Activated CD4-positive, alpha-beta memory T cell treated with anti-CD3 and anti-CD28 coated beads for 36 hours (primary cell): ENCODE measurements around the gene CPT1B. TPM values are rescaled to one million over a fixed set of nuclear protein-coding genes. Genes with fewer than 3 reads are reported as not detected.

Experiments
- CTCF ChIA-PET: fragments of 350-600 bp; sonication (Branson Sonifier 250); formaldehyde crosslinking; loops from one replicate; lab custom pipeline; 2021; ENCODE audit warnings: antibody characterized with exemption, inconsistent platforms; lab: Charles Lee
- POLR2A ChIA-PET: fragments of 350-600 bp; sonication (Branson Sonifier 250); formaldehyde crosslinking; loops from one replicate; lab custom pipeline; 2021; ENCODE audit warnings: antibody characterized with exemption; lab: Charles Lee
- DNase-seq: peaks from one replicate; pipeline ENCODE4 v3.0.0-alpha.2; 2020
- H3K27ac Mint-ChIP-seq: one replicate; pipeline ENCODE4 v1.8.0; 2021; ENCODE audit warnings: mixed read lengths
- H3K27me3 Mint-ChIP-seq: one replicate; pipeline ENCODE4 v1.8.0; 2021; ENCODE audit warnings: mixed read lengths
- H3K36me3 Mint-ChIP-seq: one replicate; pipeline ENCODE4 v1.8.0; 2021; ENCODE audit warnings: mixed read lengths
- H3K4me1 Mint-ChIP-seq: one replicate; pipeline ENCODE4 v1.8.0; 2021; ENCODE audit warnings: low read depth, mixed read lengths
- H3K4me3 Mint-ChIP-seq: one replicate; pipeline ENCODE4 v1.8.0; 2021; ENCODE audit warnings: mild to moderate bottlenecking, mixed read lengths
- H3K9me3 Mint-ChIP-seq: one replicate; pipeline ENCODE4 v1.8.0; 2021; ENCODE audit warnings: mixed read lengths
- intact Hi-C: fragments of 100-400 bp; cut with micrococcal nuclease; formaldehyde crosslinking; loops from one replicate; pipeline ENCODE4 v1.15.1; 2023
- total RNA-seq, 2 experiments: library from RNA; stranded (reverse); gene quantifications; one replicate each; pipeline ENCODE4 v1.2.3, GENCODE V29; 2021

Gene CPT1B
- total RNA-seq, 2 experiments from 2014 or later, result 33.3 to 36.9 TPM

DNA sequence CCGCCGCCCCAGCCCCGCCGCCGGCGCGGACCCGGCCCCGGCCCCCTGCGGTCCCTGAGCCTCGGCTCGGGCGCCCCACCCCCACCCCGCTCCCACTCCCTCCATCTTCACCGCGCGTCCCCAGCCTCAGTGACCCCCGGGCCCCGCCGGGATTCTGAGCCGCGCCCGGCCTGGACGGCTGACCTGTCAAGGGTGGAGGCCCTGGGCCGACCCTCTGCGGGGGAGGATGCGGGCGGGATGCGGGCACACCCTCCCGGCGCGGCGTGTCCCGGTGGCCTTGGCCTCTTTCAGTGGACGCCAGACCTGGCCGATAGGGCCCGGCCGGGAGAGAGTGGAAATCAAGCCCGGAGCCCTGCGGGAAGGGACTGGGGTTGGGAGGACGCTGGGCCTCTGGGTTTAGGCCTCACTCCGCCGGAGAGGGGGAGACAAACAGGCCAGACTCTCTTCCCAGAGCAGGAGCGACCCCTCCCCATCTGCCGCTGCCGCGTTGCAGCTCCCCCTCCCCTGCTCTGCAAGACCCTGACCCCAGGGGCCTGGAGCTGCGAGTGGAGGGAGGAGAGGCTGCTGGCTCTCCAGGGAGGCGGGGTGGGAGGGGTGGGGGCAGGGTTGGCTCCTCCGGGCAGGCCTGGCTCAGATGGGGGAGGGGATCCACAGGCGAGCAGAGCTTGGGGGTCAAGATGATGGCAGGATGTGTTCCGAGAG is 22.9 kb upstream of the CPT1B start:
- intact Hi-C loops, result no loop called here
- ChIA-PET POLR2A (no interaction called here), CTCF (interaction anchor here (0.9 to 1.0 kb wide), 3 partner anchors 19 to 76 kb away, joined by 3 to 4 read pairs (median 3); partner anchors contain the start of gene SCO2)
- Mint-ChIP-seq H3K4me1 (peaks cover 8% of the 10 kb centered on the region), H3K27me3 (peaks cover 36% of the 10 kb centered on the region), H3K36me3 (peaks cover 5% of the 10 kb centered on the region), H3K4me3 (no peak overlapping the region), H3K9me3 (no peaks in the 10 kb centered on the region), H3K27ac (no peak overlapping the region)
- DNase-seq, result no peak

DNA sequence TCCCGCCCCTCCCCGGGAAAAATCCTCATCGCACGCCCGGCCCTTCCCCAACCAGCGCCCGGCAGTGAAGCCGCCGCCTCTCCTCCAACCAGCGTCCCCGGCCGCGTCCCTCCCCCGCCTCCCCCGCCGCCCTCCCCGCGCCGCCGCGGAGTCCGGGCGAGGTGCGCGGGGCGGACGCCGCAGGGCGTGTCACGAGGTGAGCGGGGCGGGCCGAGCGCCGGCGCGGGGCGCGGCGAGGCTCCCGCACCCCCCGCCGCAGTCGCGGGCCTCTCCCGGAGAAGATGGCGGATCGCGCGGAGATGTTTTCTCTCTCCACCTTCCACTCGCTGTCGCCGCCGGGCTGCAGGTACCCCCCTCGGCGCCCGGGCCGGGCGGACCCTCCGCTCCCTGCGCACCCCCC is 22.3 kb upstream of the CPT1B start, which contains the start of gene MAPK8IP2:
Gene MAPK8IP2, plus strand, starts transcription at position 256 of the 400 bp plus-strand sequence. Its CDS starts 26 bp downstream, at position 282.
- H3K27me3 Mint-ChIP-seq, result peaks cover 32% of the 10 kb centered on the region
- peak within 1 kb of the TSS; percentile 51 for H3K4me3 Mint-ChIP-seq
- intact Hi-C loops, result no loop called here
- H3K4me1 Mint-ChIP-seq, result peaks cover 8% of the 10 kb centered on the region
- ChIA-PET POLR2A (interaction anchor here (1.0 kb wide), 1 partner anchor 18 kb away, joined by 3 read pairs; the partner anchor contains the start of gene CHKB), CTCF (no interaction called here)
- DNase-seq, result no peak
- H3K27ac Mint-ChIP-seq, result no peak within 1 kb of the TSS
- H3K9me3 Mint-ChIP-seq, result no peaks in the 10 kb centered on the region
- peaks cover 5% of the 10 kb centered on the region for H3K36me3 Mint-ChIP-seq

DNA sequence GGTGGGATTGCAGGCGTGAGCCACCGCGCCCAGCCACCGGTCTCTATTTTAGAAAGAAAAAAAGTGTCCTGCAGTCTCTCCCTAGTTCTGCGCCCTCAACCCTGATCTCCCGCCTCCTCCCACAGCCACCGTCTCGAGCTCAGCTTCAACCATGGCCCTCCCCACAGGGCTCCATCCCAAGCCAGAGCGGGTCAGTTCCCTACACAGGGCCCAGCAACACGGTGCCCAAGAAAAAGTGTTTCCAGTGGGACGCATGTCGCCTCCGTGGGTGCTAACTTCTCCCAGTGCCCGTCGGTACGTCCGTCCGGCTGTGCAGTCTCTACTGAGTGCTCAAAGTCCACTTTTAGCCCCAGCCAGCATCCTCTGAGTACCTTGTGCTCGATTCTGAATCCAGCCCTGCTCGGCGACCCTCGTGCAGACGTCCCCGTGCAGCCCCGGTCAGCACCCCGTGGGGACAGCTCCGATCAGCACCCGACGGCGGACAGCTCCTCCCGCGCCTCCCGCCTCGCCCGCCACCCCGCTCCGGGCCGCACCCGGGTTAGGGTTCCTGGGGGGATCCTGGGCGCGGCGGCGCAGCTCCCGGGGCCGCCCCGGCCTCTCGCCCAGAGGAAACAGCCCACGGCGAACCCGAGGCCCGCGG is 21.7 kb upstream of the CPT1B start:
- Mint-ChIP-seq H3K27me3 (peaks cover 32% of the 10 kb centered on the region), H3K4me3 (peak overlapping the region; percentile 26), H3K27ac (no peak overlapping the region), H3K4me1 (peaks cover 8% of the 10 kb centered on the region), H3K9me3 (no peaks in the 10 kb centered on the region), H3K36me3 (peaks cover 5% of the 10 kb centered on the region)
- DNase-seq, result peak; percentile 75
- ChIA-PET POLR2A (interaction anchor here (1.0 kb wide), 1 partner anchor 18 kb away, joined by 3 read pairs; the partner anchor contains the start of gene CHKB), CTCF (no interaction called here)
- intact Hi-C loops, result no loop called here

DNA sequence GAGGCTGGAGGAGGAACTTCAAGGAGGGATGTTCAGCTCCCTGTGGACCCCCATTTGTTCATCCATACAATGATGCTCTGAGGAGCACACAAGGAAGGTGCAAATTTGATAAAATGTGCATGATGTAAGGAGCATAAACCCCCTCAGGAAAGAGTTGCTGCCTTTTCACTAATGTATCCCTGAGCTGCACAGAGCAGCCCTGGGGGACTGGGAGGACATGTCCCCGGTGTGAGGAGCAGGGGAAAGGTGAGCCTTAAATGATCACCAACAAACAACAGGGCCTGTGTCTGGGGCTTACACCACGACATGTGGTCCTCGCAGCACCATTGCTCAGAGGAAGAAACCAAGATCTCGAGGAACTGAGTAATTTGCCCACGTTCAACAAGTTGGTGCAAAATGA is 18.9 kb upstream of the CPT1B start:
- CTCF ChIA-PET, result no interaction called here
- POLR2A ChIA-PET, result no interaction called here
- no peak overlapping the region for H3K4me3 Mint-ChIP-seq
- H3K9me3 Mint-ChIP-seq, result no peaks in the 10 kb centered on the region
- DNase-seq, result no peak
- H3K27me3 Mint-ChIP-seq, result peaks cover 19% of the 10 kb centered on the region
- H3K36me3 Mint-ChIP-seq, result peaks cover 5% of the 10 kb centered on the region
- no peak overlapping the region for H3K27ac Mint-ChIP-seq
- intact Hi-C loops, result no loop called here
- peaks cover 8% of the 10 kb centered on the region for H3K4me1 Mint-ChIP-seq

DNA sequence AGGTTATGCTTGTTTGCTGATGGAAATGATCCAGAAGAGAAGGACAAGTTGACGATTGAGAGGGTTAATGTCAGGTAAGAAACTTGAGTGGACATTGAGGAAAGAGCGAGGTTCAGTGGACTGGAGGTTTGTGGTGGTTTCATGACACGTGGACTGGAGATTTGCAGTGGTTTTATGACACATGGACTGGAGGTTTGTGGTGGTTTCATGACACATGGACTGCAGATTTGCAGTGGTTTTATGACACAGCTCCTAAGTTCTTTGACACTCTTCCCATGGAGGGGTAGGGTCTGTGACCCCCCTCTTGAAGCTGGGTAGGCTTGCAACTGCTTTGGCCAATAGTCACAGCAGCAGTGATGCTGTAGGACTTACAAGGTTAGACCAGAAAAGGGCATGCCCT is 17.0 kb upstream of the CPT1B start:
- Mint-ChIP-seq H3K4me3 (no peak overlapping the region), H3K27me3 (peaks cover 12% of the 10 kb centered on the region), H3K27ac (no peak overlapping the region), H3K9me3 (no peaks in the 10 kb centered on the region), H3K36me3 (peaks cover 4% of the 10 kb centered on the region), H3K4me1 (peaks cover 4% of the 10 kb centered on the region)
- no peak for DNase-seq
- CTCF ChIA-PET, result no interaction called here
- intact Hi-C loops, result no loop called here
- POLR2A ChIA-PET, result no interaction called here

DNA sequence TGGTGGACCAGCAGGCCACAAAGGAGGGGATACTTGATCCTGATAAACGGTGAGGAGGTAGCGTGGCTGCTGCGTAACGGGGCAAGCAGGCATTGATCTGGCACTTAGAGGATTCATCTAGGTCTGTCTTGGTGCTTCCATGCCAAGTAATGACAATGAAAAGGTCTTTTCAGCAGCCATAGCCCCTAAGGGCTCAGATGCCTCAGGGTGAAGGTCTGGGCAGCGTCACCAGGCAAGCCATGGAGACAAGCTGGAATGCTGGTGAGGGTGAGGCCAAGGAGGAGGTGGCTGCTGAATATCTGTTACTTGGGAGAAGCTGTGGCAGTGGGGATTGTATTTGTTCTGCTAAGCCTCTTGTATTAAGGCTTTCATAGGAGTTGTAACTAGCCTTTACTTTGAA is 9.2 kb upstream of the CPT1B start:
- no peak for DNase-seq
- CTCF ChIA-PET, result interaction anchor here (0.6 to 1.2 kb wide), 2 partner anchors 32 to 165 kb away, joined by 3 to 4 read pairs; no protein-coding TSS in a partner anchor
- POLR2A ChIA-PET, result no interaction called here
- H3K36me3 Mint-ChIP-seq, result no peaks in the 10 kb centered on the region
- H3K9me3 Mint-ChIP-seq, result no peaks in the 10 kb centered on the region
- H3K4me3 Mint-ChIP-seq, result no peak overlapping the region
- intact Hi-C loops, result no loop called here
- H3K4me1 Mint-ChIP-seq, result peaks cover 8% of the 10 kb centered on the region
- no peak overlapping the region for H3K27ac Mint-ChIP-seq
- H3K27me3 Mint-ChIP-seq, result no peaks in the 10 kb centered on the region

DNA sequence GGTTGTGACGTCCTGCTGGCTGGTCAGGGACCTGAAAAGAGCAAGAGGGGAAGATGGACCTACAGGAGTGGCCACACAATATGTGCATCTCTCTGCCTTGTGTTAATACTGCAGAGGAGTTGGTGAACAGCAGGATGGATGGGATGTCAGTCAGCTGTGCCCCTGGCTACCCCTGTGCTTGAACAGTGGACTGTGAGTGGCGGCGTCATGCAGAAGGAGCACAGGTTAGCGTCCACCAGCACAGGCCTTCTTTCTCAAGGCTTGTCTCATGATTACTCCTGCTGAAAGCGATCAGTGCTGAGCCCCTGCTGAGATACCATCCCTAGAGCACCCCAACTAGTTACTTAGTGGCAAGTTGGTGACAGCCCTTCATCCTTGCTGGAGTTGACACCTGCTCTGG is 8.2 kb upstream of the CPT1B start:
- Mint-ChIP-seq H3K36me3 (no peaks in the 10 kb centered on the region), H3K27ac (no peak overlapping the region), H3K9me3 (no peaks in the 10 kb centered on the region), H3K4me1 (peaks cover 13% of the 10 kb centered on the region), H3K27me3 (no peaks in the 10 kb centered on the region), H3K4me3 (no peak overlapping the region)
- intact Hi-C loops, result no loop called here
- ChIA-PET POLR2A (no interaction called here), CTCF (interaction anchor here (1.2 kb wide), 1 partner anchor 164 kb away, joined by 3 read pairs; no protein-coding TSS in a partner anchor)
- no peak for DNase-seq

DNA sequence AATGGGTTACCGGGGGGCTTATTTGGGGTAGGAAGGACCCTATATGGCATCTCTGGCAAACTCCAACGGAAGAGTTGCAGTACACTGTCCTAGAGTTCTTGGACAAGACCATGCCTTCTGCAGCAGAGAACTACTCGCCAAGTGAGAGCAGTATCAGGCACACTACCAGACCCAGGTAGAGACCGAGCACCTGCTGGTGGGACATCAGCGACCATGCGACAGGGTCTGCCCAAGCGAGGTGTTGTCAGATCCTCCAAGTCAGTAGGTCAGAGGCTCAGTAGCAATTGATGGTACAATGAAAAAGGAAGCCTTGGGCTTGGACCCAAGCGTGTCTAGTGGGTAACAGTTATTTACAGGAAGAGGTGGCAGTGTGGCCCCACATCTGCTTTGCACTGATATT is 7.6 kb upstream of the CPT1B start:
- ChIA-PET CTCF (interaction anchor here (1.5 kb wide), 1 partner anchor 35 kb away, joined by 4 read pairs; no protein-coding TSS in a partner anchor), POLR2A (no interaction called here)
- no peak for DNase-seq
- no peaks in the 10 kb centered on the region for H3K27me3 Mint-ChIP-seq
- H3K4me3 Mint-ChIP-seq, result no peak overlapping the region
- no peaks in the 10 kb centered on the region for H3K9me3 Mint-ChIP-seq
- peaks cover 15% of the 10 kb centered on the region for H3K4me1 Mint-ChIP-seq
- intact Hi-C loops, result no loop called here
- H3K27ac Mint-ChIP-seq, result no peak overlapping the region
- no peaks in the 10 kb centered on the region for H3K36me3 Mint-ChIP-seq

DNA sequence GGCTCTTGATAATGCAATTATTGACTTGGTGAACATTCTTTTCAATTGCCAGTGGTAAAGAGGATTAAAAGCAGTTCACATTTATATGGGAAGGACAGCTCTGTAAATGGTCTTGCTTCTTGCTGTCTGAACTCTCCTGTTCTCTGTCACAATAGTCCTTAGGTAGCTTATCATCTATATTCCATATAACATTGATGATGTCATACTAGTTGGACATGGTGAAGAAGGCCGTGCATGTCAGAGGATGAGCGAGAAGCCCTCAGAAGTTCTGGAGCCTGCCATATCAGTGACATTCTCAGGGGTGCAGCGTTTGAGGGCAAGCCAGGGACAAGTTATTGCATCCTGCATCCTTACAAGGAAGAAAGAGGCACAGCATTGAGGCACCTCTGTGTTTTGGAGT is 7.0 kb upstream of the CPT1B start:
- H3K27ac Mint-ChIP-seq, result no peak overlapping the region
- DNase-seq, result no peak
- POLR2A ChIA-PET, result interaction anchor here (1.1 kb wide), 1 partner anchor 59 kb away, joined by 4 read pairs; the partner anchor contains the start of gene SCO2
- intact Hi-C loops, result no loop called here
- peaks cover 19% of the 10 kb centered on the region for H3K4me1 Mint-ChIP-seq
- no peaks in the 10 kb centered on the region for H3K27me3 Mint-ChIP-seq
- H3K36me3 Mint-ChIP-seq, result no peaks in the 10 kb centered on the region
- H3K9me3 Mint-ChIP-seq, result no peaks in the 10 kb centered on the region
- CTCF ChIA-PET, result interaction anchor here (1.5 kb wide), 1 partner anchor 35 kb away, joined by 4 read pairs; no protein-coding TSS in a partner anchor
- no peak overlapping the region for H3K4me3 Mint-ChIP-seq

DNA sequence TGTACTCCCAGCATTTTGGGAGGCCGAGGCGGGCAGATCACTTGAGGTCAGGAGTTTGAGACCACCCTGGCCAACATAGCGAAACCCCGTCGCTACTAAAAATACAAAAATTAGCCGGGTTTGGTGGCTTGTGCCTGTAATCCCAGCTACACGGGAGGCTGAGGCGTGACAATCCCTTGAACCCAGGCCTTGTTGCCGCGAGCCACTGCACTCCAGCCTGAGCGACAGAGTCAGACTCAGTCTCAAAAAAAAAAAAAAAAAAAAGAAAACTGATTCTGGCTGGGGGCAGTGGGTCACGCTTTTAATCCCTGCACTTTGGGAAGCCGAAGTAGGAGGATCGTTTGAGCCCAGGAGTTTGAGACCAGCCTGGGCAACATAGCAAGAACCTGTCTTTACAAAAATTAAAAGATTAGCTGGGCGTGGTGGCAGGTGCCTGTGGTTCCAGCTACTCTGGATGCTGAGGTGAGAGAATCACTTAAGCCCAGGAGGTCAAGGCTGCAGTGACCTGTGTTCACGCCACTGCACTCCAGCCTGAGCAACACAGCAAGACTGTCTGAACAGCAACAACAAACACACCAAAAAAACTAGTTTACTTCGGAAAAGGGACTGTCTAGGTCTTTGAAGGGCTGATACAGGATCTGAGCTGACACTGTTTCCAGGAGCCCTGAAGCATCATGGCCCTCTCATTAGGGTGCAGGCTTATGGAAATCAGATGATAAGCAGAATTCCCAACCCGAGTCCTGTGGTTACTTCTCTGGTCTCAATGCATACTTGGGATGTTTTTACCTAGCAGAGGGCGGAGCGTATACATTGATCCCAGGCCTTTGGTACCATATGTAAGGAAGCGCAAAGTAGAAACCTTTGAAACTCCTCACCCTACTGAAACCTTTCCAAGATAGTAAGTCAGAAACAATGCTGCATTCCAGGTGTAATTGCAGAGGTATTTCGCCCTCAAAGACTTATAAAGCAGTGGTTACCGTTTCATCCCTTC is 6.2 kb upstream of the CPT1B start:
- Mint-ChIP-seq H3K4me1 (peaks cover 20% of the 10 kb centered on the region), H3K9me3 (no peaks in the 10 kb centered on the region), H3K36me3 (peaks cover 4% of the 10 kb centered on the region), H3K4me3 (peak overlapping the region; percentile 94), H3K27ac (no peak overlapping the region), H3K27me3 (no peaks in the 10 kb centered on the region)
- no peak for DNase-seq
- intact Hi-C loops, result no loop called here
- ChIA-PET CTCF (interaction anchor here (1.5 kb wide), 1 partner anchor 36 kb away, joined by 4 read pairs; no protein-coding TSS in a partner anchor), POLR2A (interaction anchor here (1.1 kb wide), 1 partner anchor 59 kb away, joined by 4 read pairs; the partner anchor contains the start of gene SCO2)

DNA sequence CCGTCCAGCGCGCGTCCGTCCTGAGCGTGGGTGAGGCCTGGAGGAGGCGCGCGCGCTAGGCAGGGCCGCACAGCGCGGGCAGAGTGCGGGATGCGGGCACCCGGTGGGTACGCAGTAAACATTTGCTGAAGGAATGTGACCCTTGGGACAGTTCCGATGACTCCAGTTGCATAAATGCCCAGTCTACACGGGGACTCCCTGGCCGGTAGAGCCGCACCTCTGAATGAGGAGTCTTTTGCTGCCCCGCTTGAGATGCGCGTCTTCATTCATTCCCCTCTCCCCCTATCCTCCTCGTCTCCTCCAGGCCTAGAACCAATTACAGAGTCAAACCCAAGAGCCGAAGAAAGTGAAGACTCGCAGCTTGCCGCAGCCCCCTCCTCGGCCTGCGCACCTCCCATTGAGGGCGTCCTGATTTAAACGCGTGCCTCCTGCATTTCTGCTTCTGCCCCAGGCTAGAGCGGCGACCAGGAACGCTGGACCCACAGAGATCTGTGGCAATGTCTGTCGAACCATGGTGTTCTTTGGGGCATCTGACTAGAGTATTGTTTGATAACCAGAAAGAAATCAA is 5.2 kb upstream of the CPT1B start:
- intact Hi-C loops, result loop anchor here (2.0 kb wide), 2 partner anchors 45 to 53 kb away; partner anchors contain the start of gene TYMP
- POLR2A ChIA-PET, result interaction anchor here (1.0 to 2.4 kb wide), 5 partner anchors 18 to 58 kb away, joined by 3 to 13 read pairs (median 9); partner anchors contain the start of genes SCO2, SYCE3 and TYMP
- Mint-ChIP-seq H3K27ac (peak overlapping the region; percentile 65), H3K36me3 (peaks cover 5% of the 10 kb centered on the region), H3K4me3 (peak overlapping the region; percentile 94), H3K27me3 (no peaks in the 10 kb centered on the region), H3K4me1 (peaks cover 20% of the 10 kb centered on the region), H3K9me3 (no peaks in the 10 kb centered on the region)
- DNase-seq, result no peak
- CTCF ChIA-PET, result interaction anchor here (1.2 to 2.8 kb wide), 4 partner anchors 20 to 58 kb away, joined by 3 to 17 read pairs (median 11); partner anchors contain the start of genes SCO2 and SYCE3
